Posterior cingulate gyrus (tissue), 11 donors: ENCODE measurements around the gene HEXD.
"Not testable (repeated sequence)": the region's sequence is repeated elsewhere in the genome, so short reads cannot be mapped to it uniquely, and the experiment has no call there.

Experiments
- DNase-seq, 10 donors: peaks; one replicate each; pipeline versions ENCODE4 v3.0.0 to v3.0.0-alpha.2; 2020 to 2021; ENCODE audit warnings: mixed read lengths in 3 of 10
- intact Hi-C: fragments of 100-400 bp; cut with DNase I; formaldehyde crosslinking; loops from one replicate; pipeline ENCODE4 v1.15.1; 2023

The HEXD gene

GRCh38 chr17:82418001-82418986, at the start of gene HEXD, which contains the start of gene OGFOD3:
HEXD (plus strand) TSS chr17:82418347; CDS start chr17:82419800, 1,453 bp downstream.
OGFOD3 (minus strand) TSS chr17:82418586; CDS start chr17:82418485, 101 bp downstream.
- intact Hi-C loops: loop anchor here (10.0 kb wide), 1 partner anchor 173 kb away; no protein-coding TSS in a partner anchor
- DNase-seq: peak; percentile 59 to 97 (median 74)

- DNase-seq: peak in 1 of 10 donors; percentile 41
- intact Hi-C loops: no loop called here
These were observed 48.9 kb upstream of the HEXD start for GRCh38 chr17:82369211-82369610.

GRCh38 chr17:82370471-82371332, 47.4 kb upstream of the HEXD start:
- intact Hi-C loops: no loop called here
- peak in 2 of 10 donors; percentile 70 to 78 for DNase-seq

GRCh38 chr17:82371333-82372248, 46.6 kb upstream of the HEXD start, which contains the start of gene UTS2R:
UTS2R (plus strand) TSS chr17:82371765; CDS start chr17:82374325, 2,560 bp downstream.
- intact Hi-C loops: no loop called here
- DNase-seq: peak in 2 of 10 donors; percentile 58 to 67

GRCh38 chr17:82372249-82373071, 45.7 kb upstream of the HEXD start:
- DNase-seq: peak in 2 of 10 donors; percentile 64 to 66

GRCh38 chr17:82373072-82373452, 45.1 kb upstream of the HEXD start:
- intact Hi-C loops: not testable (repeated sequence)
- peak in 2 of 10 donors; percentile 50 to 59 for DNase-seq

More at GRCh38 chr17:82372249-82373071, 45.7 kb upstream of the HEXD start:
- intact Hi-C loops: no loop called here

GRCh38 chr17:82373731-82374625, 44.2 kb upstream of the HEXD start:
- peak in 3 of 10 donors; percentile 50 to 81 (median 69) for DNase-seq

GRCh38 chr17:82374626-82375331, 43.4 kb upstream of the HEXD start:
- intact Hi-C loops: no loop called here
- peak in 3 of 10 donors; percentile 64 to 86 (median 64) for DNase-seq

More at GRCh38 chr17:82373731-82374625, 44.2 kb upstream of the HEXD start:
- intact Hi-C loops: no loop called here

- peak in 3 of 10 donors; percentile 57 to 72 (median 64) for DNase-seq
- intact Hi-C loops: no loop called here
These were observed 42.6 kb upstream of the HEXD start for GRCh38 chr17:82375359-82376041.

- DNase-seq: peak in 3 of 10 donors; percentile 23 to 70 (median 32)
- intact Hi-C loops: no loop called here
These were observed 42.0 kb upstream of the HEXD start for GRCh38 chr17:82376042-82376730.

GRCh38 chr17:82377294-82377693, 40.9 kb upstream of the HEXD start:
- DNase-seq, intact Hi-C loops: not testable (repeated sequence)

GRCh38 chr17:82377924-82378740, 40.0 kb upstream of the HEXD start:
- DNase-seq: peak in 3 of 10 donors; percentile 66 to 79 (median 71)
- intact Hi-C loops: no loop called here

- DNase-seq: peak in 2 of 10 donors; percentile 33 to 55
- intact Hi-C loops: no loop called here
These were observed 39.5 kb upstream of the HEXD start for GRCh38 chr17:82378741-82379021.

GRCh38 chr17:82380860-82381702, 37.1 kb upstream of the HEXD start:
- peak in 3 of 10 donors; percentile 38 to 58 (median 47) for DNase-seq
- intact Hi-C loops: no loop called here
